ENCODE data around the gene TCEAL8. TPM values are rescaled to one million over a fixed set of nuclear protein-coding genes. Genes with fewer than 3 reads are reported as not detected.

The TCEAL8 gene, protein sequence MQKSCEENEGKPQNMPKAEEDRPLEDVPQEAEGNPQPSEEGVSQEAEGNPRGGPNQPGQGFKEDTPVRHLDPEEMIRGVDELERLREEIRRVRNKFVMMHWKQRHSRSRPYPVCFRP
- total RNA-seq: 60.2 and 69.2 TPM in 2 replicates

DNA sequence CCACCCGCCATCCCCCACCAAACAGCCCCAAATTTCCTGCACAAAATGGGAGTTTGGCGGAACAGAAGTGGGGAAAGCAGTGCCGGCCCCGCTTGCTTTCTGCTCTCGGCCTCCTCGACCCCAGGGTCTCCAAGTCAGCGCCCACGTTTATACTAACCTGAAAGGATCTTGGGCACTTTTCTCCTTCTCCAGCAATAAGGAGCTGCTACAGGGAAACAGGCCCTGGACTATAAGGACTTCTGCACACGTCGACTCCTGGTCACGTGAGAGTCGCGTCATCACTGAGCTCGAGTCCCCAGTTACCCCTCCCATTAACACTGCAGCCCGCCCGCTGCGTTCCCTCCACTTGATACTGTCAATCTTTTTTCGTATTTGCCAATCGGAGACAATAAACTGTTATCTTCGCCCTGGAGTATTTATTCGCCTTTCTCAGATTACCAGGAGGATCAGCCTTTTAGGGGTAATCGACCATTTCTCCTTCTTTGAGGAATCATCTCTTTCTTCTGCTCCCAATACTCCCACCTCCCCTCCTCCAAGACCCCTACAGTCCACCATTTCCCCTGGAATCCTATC lies at the start of gene TCEAL8:
Gene TCEAL8 (minus strand): TSS at position 235 of the 573 bp plus-strand sequence. CDS start 1,176 bp downstream, outside the sequence.
- no peak for FAIRE-seq

DNA sequence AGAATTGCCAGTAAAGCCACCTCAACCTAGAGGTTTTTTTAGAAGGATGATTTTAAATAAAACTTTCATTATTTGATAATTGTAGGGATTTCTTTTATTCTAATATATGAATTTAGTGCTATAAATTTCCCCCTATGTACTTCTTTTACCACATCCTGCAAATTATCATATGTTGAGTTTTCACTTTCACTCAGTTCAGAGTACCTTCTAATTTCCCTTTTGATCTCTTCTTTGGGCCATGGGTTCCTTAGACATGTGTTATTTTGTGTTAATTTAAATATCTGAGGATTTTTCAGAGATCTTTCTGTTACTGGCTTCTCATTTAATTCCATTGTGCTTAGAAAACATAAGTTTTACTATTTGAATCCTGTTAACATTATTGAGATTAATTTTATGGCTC lies 49.8 kb upstream of the TCEAL8 start:
- Histone ChIP-seq H3K27me3 (ENCODE audit: control insufficient read depth, insufficient read depth, low read length) (no peaks in the 10 kb centered on the region), H3K36me3 (ENCODE audit: control insufficient read depth, insufficient read depth, low read length) (no peaks in the 10 kb centered on the region), H3K4me3 (ENCODE audit: low read depth, low read length) (no peak overlapping the region)
- no peak for FAIRE-seq
- TF ChIP-seq, protein P1, sequence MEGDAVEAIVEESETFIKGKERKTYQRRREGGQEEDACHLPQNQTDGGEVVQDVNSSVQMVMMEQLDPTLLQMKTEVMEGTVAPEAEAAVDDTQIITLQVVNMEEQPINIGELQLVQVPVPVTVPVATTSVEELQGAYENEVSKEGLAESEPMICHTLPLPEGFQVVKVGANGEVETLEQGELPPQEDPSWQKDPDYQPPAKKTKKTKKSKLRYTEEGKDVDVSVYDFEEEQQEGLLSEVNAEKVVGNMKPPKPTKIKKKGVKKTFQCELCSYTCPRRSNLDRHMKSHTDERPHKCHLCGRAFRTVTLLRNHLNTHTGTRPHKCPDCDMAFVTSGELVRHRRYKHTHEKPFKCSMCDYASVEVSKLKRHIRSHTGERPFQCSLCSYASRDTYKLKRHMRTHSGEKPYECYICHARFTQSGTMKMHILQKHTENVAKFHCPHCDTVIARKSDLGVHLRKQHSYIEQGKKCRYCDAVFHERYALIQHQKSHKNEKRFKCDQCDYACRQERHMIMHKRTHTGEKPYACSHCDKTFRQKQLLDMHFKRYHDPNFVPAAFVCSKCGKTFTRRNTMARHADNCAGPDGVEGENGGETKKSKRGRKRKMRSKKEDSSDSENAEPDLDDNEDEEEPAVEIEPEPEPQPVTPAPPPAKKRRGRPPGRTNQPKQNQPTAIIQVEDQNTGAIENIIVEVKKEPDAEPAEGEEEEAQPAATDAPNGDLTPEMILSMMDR (IDR thresholded peaks at IDR 0.05; ENCODE audit: insufficient read depth, low read length, severe bottlenecking): no peak
- DNase-seq (ENCODE audit: low read depth): no peak

More for the DNA sequence above, at the start of gene TCEAL8:
- Histone ChIP-seq H3K36me3 (ENCODE audit: control insufficient read depth, insufficient read depth, low read length) (no peaks in the 10 kb centered on the region), H3K27me3 (ENCODE audit: control insufficient read depth, insufficient read depth, low read length) (no peaks in the 10 kb centered on the region), H3K4me3 (ENCODE audit: low read depth, low read length) (peak within 1 kb of the TSS; percentile 59)
- peak; percentile 71 for DNase-seq (ENCODE audit: low read depth)
- TF ChIP-seq, protein P1 (IDR thresholded peaks at IDR 0.05; ENCODE audit: insufficient read depth, low read length, severe bottlenecking): no peak

DNA sequence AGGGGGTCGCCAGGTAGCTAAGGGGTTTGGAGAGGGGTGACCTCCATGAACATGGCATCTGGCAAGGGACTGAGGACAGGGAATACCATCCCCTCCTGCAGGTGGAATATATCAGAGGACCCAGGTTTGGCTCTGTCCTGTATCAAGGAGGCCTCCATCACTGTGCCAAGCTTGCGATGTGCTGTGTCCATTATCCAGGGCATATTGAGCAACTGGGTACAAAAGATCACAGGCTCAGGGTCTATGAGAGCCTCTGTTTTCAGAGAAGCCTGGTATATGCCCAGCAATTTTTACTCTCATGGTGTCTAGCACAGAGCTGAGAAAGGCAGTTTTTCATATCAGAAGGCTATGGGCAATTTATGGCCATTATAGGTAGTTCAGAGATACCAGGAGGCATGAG lies 38.2 kb upstream of the TCEAL8 start:
- Histone ChIP-seq H3K4me3 (ENCODE audit: low read depth, low read length) (no peak overlapping the region), H3K36me3 (ENCODE audit: control insufficient read depth, insufficient read depth, low read length) (no peaks in the 10 kb centered on the region), H3K27me3 (ENCODE audit: control insufficient read depth, insufficient read depth, low read length) (no peaks in the 10 kb centered on the region)
- DNase-seq (ENCODE audit: low read depth) (no peak), FAIRE-seq (no peak)
- TF ChIP-seq, protein P1 (IDR thresholded peaks at IDR 0.05; ENCODE audit: insufficient read depth, low read length, severe bottlenecking): no peak

DNA sequence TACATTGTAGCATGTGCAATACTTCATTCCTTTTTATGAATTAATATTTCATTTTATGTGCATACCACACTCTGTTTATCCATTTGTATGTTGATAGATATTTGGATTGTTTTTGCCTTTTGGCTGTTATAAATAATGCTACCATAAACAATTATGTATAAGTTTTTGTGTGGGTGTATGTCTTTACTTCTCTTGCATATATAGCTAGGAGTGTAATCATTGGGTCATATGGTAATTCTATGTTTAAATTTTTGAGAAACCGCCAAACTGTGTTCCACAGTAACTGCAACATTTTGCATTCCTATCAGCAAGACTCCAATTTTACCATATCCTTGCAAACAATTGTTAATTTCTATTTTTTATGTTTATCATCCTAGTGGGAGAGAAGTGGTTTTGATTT lies 24.7 kb upstream of the TCEAL8 start:
- no peaks in the 10 kb centered on the region for H3K36me3 ChIP-seq (ENCODE audit: control insufficient read depth, insufficient read depth, low read length)
- DNase-seq (ENCODE audit: low read depth) (no peak), FAIRE-seq (no peak)
- TF ChIP-seq, protein P1 (IDR thresholded peaks at IDR 0.05; ENCODE audit: insufficient read depth, low read length, severe bottlenecking): no peak
- H3K27me3 ChIP-seq (ENCODE audit: control insufficient read depth, insufficient read depth, low read length): peaks cover 9% of the 10 kb centered on the region
- no peak overlapping the region for H3K4me3 ChIP-seq (ENCODE audit: low read depth, low read length)

DNA sequence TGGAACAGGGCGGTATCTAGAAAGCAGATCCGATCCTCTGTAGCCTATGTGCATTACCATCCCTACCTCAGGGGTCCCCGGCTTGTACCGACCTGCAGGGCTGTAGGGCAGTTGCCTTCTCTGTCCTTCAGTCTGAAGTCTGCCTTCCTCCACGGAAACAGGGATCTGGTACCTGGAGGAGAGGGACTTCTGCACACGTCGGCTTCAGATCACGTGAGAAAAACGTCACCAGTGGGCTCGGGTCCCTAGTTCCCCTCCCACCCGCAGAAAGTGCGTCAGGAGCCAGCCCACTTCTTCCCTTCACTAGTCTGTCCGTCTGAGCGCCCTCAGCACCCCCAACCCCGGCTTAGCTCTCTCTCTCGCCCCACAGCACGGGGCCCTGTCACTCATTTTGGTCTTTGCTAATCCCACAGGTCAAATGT lies 21.6 kb upstream of the TCEAL8 start, which contains the start of gene TCEAL5:
Gene TCEAL5 (minus strand): TSS at position 170 of the 422 bp plus-strand sequence. CDS start 2,187 bp downstream, outside the sequence.
- H3K36me3 ChIP-seq (ENCODE audit: control insufficient read depth, insufficient read depth, low read length): no peaks in the 10 kb centered on the region
- DNase-seq (ENCODE audit: low read depth): no peak
- TF ChIP-seq, protein P1 (IDR thresholded peaks at IDR 0.05; ENCODE audit: insufficient read depth, low read length, severe bottlenecking): no peak
- no peak within 1 kb of the TSS for H3K4me3 ChIP-seq (ENCODE audit: low read depth, low read length)
- H3K27me3 ChIP-seq (ENCODE audit: control insufficient read depth, insufficient read depth, low read length): peaks cover 9% of the 10 kb centered on the region
- no peak for FAIRE-seq

Measured in bronchial epithelial cell (primary cell).